ENCODE results near the gene CCNF. TPM values are rescaled to one million over a fixed set of nuclear protein-coding genes. Genes with fewer than 3 reads are reported as not detected.
A peak's percentile ranks its signal among the peaks of the same experiment; 100 is the strongest.

CCNF gene
- total RNA-seq, 8 experiments from 2014 or later = 1.7 to 32.2 (median 6.8) TPM

DNA sequence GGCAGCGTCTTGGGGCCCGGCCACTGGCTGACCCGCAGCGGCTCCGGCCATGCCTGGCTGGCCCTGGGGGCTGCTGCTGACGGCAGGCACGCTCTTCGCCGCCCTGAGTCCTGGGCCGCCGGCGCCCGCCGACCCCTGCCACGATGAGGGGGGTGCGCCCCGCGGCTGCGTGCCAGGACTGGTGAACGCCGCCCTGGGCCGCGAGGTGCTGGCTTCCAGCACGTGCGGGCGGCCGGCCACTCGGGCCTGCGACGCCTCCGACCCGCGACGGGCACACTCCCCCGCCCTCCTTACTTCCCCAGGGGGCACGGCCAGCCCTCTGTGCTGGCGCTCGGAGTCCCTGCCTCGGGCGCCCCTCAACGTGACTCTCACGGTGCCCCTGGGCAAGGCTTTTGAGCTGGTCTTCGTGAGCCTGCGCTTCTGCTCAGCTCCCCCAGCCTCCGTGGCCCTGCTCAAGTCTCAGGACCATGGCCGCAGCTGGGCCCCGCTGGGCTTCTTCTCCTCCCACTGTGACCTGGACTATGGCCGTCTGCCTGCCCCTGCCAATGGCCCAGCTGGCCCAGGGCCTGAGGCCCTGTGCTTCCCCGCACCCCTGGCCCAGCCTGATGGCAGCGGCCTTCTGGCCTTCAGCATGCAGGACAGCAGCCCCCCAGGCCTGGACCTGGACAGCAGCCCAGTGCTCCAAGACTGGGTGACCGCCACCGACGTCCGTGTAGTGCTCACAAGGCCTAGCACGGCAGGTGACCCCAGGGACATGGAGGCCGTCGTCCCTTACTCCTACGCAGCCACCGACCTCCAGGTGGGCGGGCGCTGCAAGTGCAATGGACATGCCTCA is 42.6 kb downstream of the CCNF start:
- H3K4me1 ChIP-seq (replicated peaks in 1 of 2) = peaks cover 66 to 75% of the 10 kb centered on the region in 2 donors
- ATAC-seq (replicated peaks in 6 of 8) = no peak
- in situ Hi-C loops (cut with MboI; ENCODE audit: low pct_unique_long_range_greater_than_20kb in 2 of 9, low sequenced_read_pairs in 9 of 9, unreplicated experiment in 9 of 9) = no loop called here
- 25 to 81% (median 70%) methylated on average over 1 to 12 of the region's 61 CpGs; no CpG with 5 or more reads in 6 of the 10 experiments for WGBS, 10 experiments
- H3K4me3 ChIP-seq = peak overlapping the region; percentile 22 to 39 (median 27)
- peak overlapping the region; percentile 68 to 83 for H3K27ac ChIP-seq

DNA sequence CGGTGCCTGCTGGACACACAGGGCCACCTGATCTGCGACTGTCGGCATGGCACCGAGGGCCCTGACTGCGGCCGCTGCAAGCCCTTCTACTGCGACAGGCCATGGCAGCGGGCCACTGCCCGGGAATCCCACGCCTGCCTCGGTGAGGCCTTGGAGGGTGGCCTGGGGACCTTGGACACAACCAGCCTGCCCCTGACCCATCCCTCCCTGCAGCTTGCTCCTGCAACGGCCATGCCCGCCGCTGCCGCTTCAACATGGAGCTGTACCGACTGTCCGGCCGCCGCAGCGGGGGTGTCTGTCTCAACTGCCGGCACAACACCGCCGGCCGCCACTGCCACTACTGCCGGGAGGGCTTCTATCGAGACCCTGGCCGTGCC is 43.2 kb downstream of the CCNF start:
- ATAC-seq (replicated peaks in 6 of 8) = no peak
- WGBS, 10 experiments = no CpG with 5 or more reads among the region's 27 CpGs
- in situ Hi-C loops (cut with MboI; ENCODE audit: low pct_unique_long_range_greater_than_20kb in 2 of 9, low sequenced_read_pairs in 9 of 9, unreplicated experiment in 9 of 9) = no loop called here
- Histone ChIP-seq H3K4me3 (no peak overlapping the region), H3K4me1 (replicated peaks in 1 of 2) (peaks cover 66 to 71% of the 10 kb centered on the region in 2 donors), H3K27ac (peak overlapping the region in 1 of 2 donors; percentile 71)

DNA sequence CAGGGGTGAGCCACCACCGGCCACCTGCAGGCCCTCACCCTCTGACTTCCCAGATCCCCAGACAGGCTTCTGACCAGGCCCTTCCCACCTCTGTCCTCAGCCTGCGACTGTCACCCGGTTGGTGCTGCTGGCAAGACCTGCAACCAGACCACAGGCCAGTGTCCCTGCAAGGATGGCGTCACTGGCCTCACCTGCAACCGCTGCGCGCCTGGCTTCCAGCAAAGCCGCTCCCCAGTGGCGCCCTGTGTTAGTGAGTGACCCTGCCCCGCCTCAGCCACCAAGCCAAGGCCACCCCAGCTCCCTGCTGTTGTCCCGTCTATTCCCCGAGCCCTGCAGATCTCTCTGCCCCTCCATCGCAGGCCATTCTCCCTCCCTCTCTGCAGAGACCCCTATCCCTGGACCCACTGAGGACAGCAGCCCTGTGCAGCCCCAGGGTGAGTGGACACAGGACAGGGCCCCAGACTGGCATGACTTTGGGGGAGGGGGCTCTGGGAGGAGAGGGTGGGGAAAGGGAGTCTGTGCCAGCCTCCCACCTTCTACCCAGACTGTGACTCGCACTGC is 43.7 kb downstream of the CCNF start:
- Histone ChIP-seq H3K27ac (peak overlapping the region; percentile 71 to 78), H3K4me3 (peak overlapping the region; percentile 66 to 93 (median 77)), H3K4me1 (replicated peaks in 1 of 2) (peaks cover 63 to 66% of the 10 kb centered on the region in 2 donors)
- in situ Hi-C loops (cut with MboI; ENCODE audit: low pct_unique_long_range_greater_than_20kb in 2 of 9, low sequenced_read_pairs in 9 of 9, unreplicated experiment in 9 of 9) = no loop called here
- ATAC-seq (replicated peaks in 6 of 8) = no peak
- WGBS, 10 experiments = 96% methylated on average over 4 of the region's 14 CpGs; no CpG with 5 or more reads in 9 of the 10 experiments

DNA sequence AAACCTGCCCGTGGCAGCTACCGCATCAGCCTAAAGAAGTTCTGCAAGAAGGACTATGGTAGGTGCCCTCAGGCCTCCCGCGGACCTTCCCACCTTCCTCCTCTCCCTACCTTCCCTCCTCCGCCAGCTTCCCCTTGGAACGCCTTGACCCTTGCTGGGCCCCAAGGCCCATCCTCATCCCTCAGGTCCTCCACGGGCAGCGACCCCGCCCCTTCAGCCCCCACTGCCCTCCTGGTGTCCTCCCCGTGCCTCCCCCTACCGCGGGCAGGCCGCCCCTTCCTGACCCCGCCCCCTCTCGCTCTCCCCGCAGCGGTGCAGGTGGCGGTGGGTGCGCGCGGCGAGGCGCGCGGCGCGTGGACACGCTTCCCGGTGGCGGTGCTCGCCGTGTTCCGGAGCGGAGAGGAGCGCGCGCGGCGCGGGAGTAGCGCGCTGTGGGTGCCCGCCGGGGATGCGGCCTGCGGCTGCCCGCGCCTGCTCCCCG is 44.2 kb downstream of the CCNF start:
- peak overlapping the region; percentile 66 to 93 (median 77) for H3K4me3 ChIP-seq
- no CpG with 5 or more reads among the region's 49 CpGs for WGBS, 10 experiments
- ATAC-seq (replicated peaks in 6 of 8) = peak in 6 of 8 experiments; percentile 0 to 18 (median 11)
- peaks cover 58 to 61% of the 10 kb centered on the region in 2 donors for H3K4me1 ChIP-seq (replicated peaks in 1 of 2)
- in situ Hi-C loops (cut with MboI; ENCODE audit: low pct_unique_long_range_greater_than_20kb in 2 of 9, low sequenced_read_pairs in 9 of 9, unreplicated experiment in 9 of 9) = no loop called here
- peak overlapping the region; percentile 71 to 78 for H3K27ac ChIP-seq

DNA sequence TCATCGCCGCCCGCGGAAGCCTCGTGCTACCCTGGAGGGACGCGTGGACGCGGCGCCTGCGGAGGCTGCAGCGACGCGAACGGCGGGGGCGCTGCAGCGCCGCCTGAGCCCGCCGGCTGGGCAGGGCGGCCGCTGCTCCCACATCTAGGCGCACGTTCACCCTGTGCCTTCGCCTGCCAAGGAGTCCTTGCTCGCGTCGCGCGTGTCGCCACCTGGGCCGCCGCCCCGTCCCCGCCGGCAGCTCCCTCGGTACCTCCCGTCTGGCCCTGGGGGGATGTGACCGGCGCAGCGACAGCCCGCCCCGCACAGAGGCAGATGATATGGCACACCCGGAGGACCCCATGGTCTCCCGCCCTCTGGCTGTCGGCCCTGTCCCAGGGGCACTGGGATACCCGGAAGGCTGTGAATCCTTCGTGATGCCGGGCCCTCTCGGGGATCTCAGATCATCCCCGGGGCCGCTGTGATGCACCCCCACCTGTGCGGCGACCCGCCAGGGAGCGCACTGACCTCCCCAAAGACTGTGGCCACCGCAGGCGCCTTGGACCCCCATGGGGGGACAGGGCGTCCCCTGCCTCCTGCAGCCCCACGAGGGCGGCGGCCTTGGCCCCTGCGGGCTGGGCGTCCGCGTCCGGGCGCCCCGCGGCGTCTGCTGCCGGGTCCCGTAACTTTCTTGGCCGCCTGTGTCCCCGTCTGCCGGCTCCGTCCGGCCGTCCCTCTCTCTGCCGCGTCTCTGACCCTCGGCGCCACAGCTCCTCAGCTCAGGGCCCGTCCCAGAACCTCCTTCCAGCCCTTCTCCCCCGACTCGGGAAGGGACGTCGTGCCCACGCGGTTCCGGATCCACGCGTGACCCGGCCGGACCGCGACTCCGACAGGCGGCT is 45.0 kb downstream of the CCNF start:
- WGBS, 10 experiments = 0 to 10% (median 0%) methylated on average over 1 to 14 of the region's 100 CpGs; no CpG with 5 or more reads in 7 of the 10 experiments
- Histone ChIP-seq H3K27ac (peak overlapping the region; percentile 71 to 78), H3K4me1 (replicated peaks in 1 of 2) (peaks cover 51 to 53% of the 10 kb centered on the region in 2 donors), H3K4me3 (peak overlapping the region; percentile 66 to 93 (median 77))
- ATAC-seq (replicated peaks in 6 of 8) = peak; percentile 27 to 58 (median 42)
- in situ Hi-C loops (cut with MboI; ENCODE audit: low pct_unique_long_range_greater_than_20kb in 2 of 9, low sequenced_read_pairs in 9 of 9, unreplicated experiment in 9 of 9) = no loop called here

DNA sequence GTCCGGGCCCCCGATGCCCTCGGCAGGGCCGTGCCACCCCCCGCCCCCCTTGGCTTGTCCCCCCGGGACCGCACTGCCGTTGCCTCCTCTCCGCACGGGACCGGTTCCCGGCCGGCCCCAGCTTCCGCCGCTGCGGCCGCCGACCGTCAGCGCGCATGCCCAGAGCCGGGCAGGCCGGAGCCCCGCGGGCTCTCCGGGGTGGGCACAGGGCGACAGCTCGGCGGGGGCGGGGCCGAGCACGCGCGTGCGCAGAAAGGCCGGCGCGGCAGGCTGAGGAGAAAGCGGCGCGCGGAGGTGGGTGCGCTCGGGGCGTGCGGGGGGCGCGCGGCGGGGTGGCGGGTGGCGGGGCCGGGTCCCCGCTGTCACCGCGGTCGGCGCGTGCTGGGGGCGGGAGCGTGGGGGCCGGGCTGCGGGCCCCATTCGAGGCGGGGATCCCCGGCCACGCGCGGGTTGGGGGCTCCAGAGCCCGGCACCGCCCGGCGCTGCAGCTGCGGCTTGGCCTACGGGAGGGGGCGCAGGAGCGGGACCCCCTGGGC is 45.7 kb downstream of the CCNF start, which contains the start of gene TBC1D24:
Gene TBC1D24 (plus strand): TSS at position 251 of the 536 bp plus-strand sequence. CDS start 21,022 bp downstream, outside the sequence.
- H3K27ac ChIP-seq = peak within 1 kb of the TSS; percentile 71 to 78
- H3K4me1 ChIP-seq (replicated peaks in 1 of 2) = peaks cover 43 to 46% of the 10 kb centered on the region in 2 donors
- ATAC-seq (replicated peaks in 6 of 8) = peak; percentile 49 to 78 (median 54)
- H3K4me3 ChIP-seq = peak within 1 kb of the TSS; percentile 66 to 93 (median 77)
- in situ Hi-C loops (cut with MboI; ENCODE audit: low pct_unique_long_range_greater_than_20kb in 2 of 9, low sequenced_read_pairs in 9 of 9, unreplicated experiment in 9 of 9) = loop anchor here in 1 of 9 experiments (25.0 kb wide), 1 partner anchor 138 kb away; the partner anchor contains the start of gene ABCA3
- no CpG with 5 or more reads among the region's 77 CpGs for WGBS, 10 experiments

DNA sequence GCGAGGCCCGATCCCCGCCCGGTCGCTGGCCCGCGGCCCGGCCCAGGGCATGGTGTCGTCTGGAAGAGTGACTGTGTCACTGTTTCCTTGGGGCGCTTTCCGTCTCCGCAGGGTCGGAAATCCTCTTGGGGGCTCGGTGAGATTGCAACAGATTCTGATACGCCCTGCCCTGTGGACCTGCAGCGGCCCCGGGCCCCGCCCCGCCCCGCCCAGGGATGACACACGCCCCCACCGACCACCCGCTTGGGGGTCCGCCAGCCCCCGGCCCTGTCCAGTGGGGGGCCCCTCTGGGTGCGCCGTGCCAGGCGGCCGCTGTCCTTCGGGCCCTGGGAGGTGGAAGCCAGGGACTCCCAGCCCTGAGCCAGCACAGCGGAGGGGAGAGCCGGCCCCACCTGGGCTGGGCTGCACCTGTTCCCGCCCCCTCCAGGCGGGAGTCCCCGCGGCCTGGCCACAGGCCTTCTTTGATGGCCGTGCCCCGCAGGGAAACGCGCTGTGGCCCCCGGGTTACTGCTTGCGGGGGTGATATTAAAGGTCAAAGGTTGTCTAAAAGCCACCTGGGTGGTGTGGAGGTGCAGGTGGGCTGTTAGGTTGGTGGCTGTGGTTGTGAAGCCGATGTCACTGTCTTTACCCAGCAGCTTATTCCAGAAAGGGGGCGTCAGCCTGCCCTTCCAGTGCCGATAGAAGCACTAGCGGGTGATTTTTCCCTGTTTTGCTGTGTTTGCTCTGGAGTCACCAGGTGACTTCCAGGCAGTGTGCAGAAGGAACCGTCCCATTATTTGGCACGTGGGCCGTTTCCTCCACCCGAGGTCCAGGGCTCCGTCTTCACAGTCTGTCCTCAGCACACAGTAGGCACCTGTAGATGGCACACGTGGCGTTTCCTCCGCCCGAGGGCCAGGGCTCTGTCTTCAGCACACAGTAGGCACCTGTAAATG is 46.4 kb downstream of the CCNF start:
- peak in 2 of 8 experiments; percentile 0 to 2 for ATAC-seq (replicated peaks in 6 of 8)
- H3K4me1 ChIP-seq (replicated peaks in 1 of 2) = peaks cover 36 to 39% of the 10 kb centered on the region in 2 donors

DNA sequence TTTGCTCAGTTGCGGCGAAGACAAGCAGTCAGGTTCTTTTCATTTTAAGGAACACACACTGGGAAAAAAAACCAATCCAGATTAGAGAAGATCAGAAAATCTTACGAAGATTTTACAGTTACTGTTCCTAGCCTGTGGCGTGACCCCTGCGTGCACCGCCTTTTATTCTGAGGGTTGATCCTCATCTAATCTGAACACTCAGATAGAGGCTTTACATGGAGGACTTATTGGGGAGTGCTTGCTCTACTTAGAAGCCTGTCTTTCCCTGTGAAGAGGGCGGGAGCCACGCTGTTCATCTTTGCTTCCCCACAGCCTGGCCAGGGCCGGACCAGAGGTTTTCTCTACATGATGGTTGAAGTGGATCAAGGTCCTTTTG is 47.1 kb downstream of the CCNF start:
- no peak overlapping the region for H3K27ac ChIP-seq
- in situ Hi-C loops (cut with MboI; ENCODE audit: low pct_unique_long_range_greater_than_20kb in 2 of 9, low sequenced_read_pairs in 9 of 9, unreplicated experiment in 9 of 9) = loop anchor here in 1 of 9 experiments (25.0 kb wide), 1 partner anchor 139 kb away; the partner anchor contains the start of gene ABCA3
- no peak for ATAC-seq (replicated peaks in 6 of 8)
- WGBS, 10 experiments = 80 to 93% (median 85%) methylated on average over 1 to 7 of the region's 9 CpGs; no CpG with 5 or more reads in 4 of the 10 experiments
- peak overlapping the region in 2 of 5 donors; percentile 73 to 91 for H3K4me3 ChIP-seq
- peaks cover 30 to 34% of the 10 kb centered on the region in 2 donors for H3K4me1 ChIP-seq (replicated peaks in 1 of 2)

More for the DNA sequence above, 46.4 kb downstream of the CCNF start:
- Histone ChIP-seq H3K27ac (peak overlapping the region; percentile 62 to 71), H3K4me3 (peak overlapping the region; percentile 66 to 93 (median 77))
- WGBS, 10 experiments = 28 to 72% (median 35%) methylated on average over 4 to 13 of the region's 55 CpGs; no CpG with 5 or more reads in 6 of the 10 experiments
- in situ Hi-C loops (cut with MboI; ENCODE audit: low pct_unique_long_range_greater_than_20kb in 2 of 9, low sequenced_read_pairs in 9 of 9, unreplicated experiment in 9 of 9) = loop anchor here in 1 of 9 experiments (25.0 kb wide), 1 partner anchor 138 kb away; the partner anchor contains the start of gene ABCA3

DNA sequence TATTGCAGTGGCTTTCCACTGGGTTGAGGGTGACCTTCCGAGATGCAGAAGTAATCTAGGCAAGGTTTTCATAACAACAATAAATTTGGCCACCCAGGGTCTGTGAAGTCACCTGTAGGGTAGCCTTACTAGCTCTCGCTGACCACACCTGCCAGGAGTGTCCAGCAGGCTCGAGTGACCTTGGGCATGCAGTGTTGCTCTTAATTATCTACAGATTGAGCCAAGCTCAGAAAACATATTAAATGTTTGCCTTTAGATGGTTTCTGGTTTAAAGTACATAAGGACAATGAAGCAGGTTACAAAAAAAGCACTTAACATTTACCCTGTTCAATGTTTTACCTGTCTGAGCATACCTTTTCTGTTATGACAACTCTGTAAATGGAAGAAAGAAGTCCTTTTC is 47.5 kb downstream of the CCNF start:
- H3K4me3 ChIP-seq = no peak overlapping the region
- peaks cover 25 to 30% of the 10 kb centered on the region in 2 donors for H3K4me1 ChIP-seq (replicated peaks in 1 of 2)
- no peak for ATAC-seq (replicated peaks in 6 of 8)
- H3K27ac ChIP-seq = no peak overlapping the region
- in situ Hi-C loops (cut with MboI; ENCODE audit: low pct_unique_long_range_greater_than_20kb in 2 of 9, low sequenced_read_pairs in 9 of 9, unreplicated experiment in 9 of 9) = loop anchor here in 1 of 9 experiments (25.0 kb wide), 1 partner anchor 139 kb away; the partner anchor contains the start of gene ABCA3
- WGBS, 10 experiments = 50 to 100% (median 76%) methylated on average over 2 to 3 of the region's 3 CpGs; no CpG with 5 or more reads in 4 of the 10 experiments

DNA sequence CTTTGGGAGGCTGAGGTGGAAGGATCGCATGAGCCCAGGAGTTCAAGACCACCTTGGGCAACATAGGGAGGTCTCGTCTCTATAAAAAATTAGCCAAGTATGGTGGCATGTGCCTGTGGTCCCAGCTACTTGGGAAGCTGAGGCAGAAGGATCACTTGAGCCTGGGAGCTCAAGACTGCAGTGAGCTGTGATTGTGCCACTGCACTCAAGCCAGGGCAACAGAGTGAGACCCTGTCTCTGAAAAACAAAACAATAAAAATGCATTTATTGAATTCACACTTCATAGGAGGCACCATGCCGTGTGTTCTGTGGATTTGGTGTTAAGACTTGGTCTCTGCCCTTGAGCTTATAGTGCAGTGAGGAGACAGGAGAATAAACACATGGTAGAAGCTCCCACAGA is 48.1 kb downstream of the CCNF start:
- WGBS, 10 experiments = 60 to 100% (median 100%) methylated on average over 1 to 3 of the region's 3 CpGs; no CpG with 5 or more reads in 3 of the 10 experiments
- in situ Hi-C loops (cut with MboI; ENCODE audit: low pct_unique_long_range_greater_than_20kb in 2 of 9, low sequenced_read_pairs in 9 of 9, unreplicated experiment in 9 of 9) = loop anchor here in 1 of 9 experiments (25.0 kb wide), 1 partner anchor 140 kb away; the partner anchor contains the start of gene ABCA3

DNA sequence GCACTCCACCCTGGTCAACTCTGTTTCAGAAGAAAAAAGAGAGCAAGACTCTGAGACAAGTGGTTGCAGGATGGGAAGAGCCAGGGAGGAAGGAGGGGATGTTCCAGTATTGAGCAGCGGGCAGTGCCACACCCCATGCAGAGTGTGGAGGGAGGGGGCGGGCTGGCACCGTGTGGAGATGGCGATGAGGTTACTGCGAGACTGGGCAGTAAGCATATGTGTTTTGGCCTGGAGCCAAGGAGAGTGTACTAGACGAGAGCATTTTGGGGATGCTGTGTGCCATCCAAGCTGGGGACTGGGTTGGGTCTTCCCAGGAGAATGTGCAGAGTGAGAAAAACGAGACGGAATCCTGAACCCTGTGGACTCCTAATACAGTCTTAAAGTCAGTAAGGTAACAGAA is 49.0 kb downstream of the CCNF start:
- Histone ChIP-seq H3K4me1 (replicated peaks in 1 of 2) (peaks cover 15 to 16% of the 10 kb centered on the region in 2 donors), H3K4me3 (no peak overlapping the region), H3K27ac (no peak overlapping the region)
- in situ Hi-C loops (cut with MboI; ENCODE audit: low pct_unique_long_range_greater_than_20kb in 2 of 9, low sequenced_read_pairs in 9 of 9, unreplicated experiment in 9 of 9) = loop anchor here in 1 of 9 experiments (25.0 kb wide), 1 partner anchor 141 kb away; the partner anchor contains the start of gene ABCA3
- 40 to 100% (median 81%) methylated on average over 1 to 8 of the region's 8 CpGs; no CpG with 5 or more reads in 6 of the 10 experiments for WGBS, 10 experiments
- no peak for ATAC-seq (replicated peaks in 6 of 8)

More for the DNA sequence above, 48.1 kb downstream of the CCNF start:
- H3K4me1 ChIP-seq (replicated peaks in 1 of 2) = peaks cover 21 to 24% of the 10 kb centered on the region in 2 donors
- H3K27ac ChIP-seq = no peak overlapping the region
- no peak for ATAC-seq (replicated peaks in 6 of 8)
- H3K4me3 ChIP-seq = no peak overlapping the region

All from motor neuron (in vitro differentiated cells).